DMS79 treated with DMSO at 0.1 percent for 48 hours (cell line): Measurements from ENCODE around the gene LARGE2.
"Not testable (repeated sequence)": the region's sequence is repeated elsewhere in the genome, so short reads cannot be mapped to it uniquely, and the experiment has no call there.

ENCODE experiments used
- DNase-seq: peaks from one replicate; lab custom pipeline; 2025; lab: John Stamatoyannopoulos, UW

The LARGE2 gene

GRCh38 chr11:45895553-45896259 lies 26.8 kb upstream of the LARGE2 start:
- DNase-seq = no peak

- peak; percentile 83 for DNase-seq
Measured at GRCh38 chr11:45896422-45896984, 26.0 kb upstream of the LARGE2 start.

- DNase-seq = no peak
Measured at GRCh38 chr11:45897556-45897955, 24.9 kb upstream of the LARGE2 start.

GRCh38 chr11:45899086-45899447 lies 23.4 kb upstream of the LARGE2 start:
- no peak for DNase-seq

- DNase-seq = peak; percentile 86
Measured at GRCh38 chr11:45899448-45900174, 22.8 kb upstream of the LARGE2 start.

GRCh38 chr11:45900175-45900800 lies 22.2 kb upstream of the LARGE2 start:
- DNase-seq = not testable (repeated sequence)

GRCh38 chr11:45900916-45901617 lies 21.4 kb upstream of the LARGE2 start:
- DNase-seq = no peak

GRCh38 chr11:45901626-45902025 lies 20.8 kb upstream of the LARGE2 start:
- no peak for DNase-seq

- DNase-seq = no peak
Measured at GRCh38 chr11:45902452-45903380, 19.7 kb upstream of the LARGE2 start.

GRCh38 chr11:45904309-45904915 lies 18.0 kb upstream of the LARGE2 start:
- DNase-seq = no peak

GRCh38 chr11:45905095-45905494 lies 17.4 kb upstream of the LARGE2 start:
- DNase-seq = no peak

- DNase-seq = not testable (repeated sequence)
Measured at GRCh38 chr11:45905576-45905975, 16.9 kb upstream of the LARGE2 start.

GRCh38 chr11:45906096-45906682 lies 16.3 kb upstream of the LARGE2 start:
- no peak for DNase-seq

GRCh38 chr11:45906965-45907611 lies 15.4 kb upstream of the LARGE2 start, which contains the start of gene FREY1:
FREY1 (minus strand) TSS chr11:45907271; CDS start chr11:45907245, 26 bp downstream.
- DNase-seq = no peak

GRCh38 chr11:45907911-45908370 lies 14.5 kb upstream of the LARGE2 start:
- no peak for DNase-seq

GRCh38 chr11:45909594-45910475 lies 12.6 kb upstream of the LARGE2 start:
- no peak for DNase-seq

- no peak for DNase-seq
Measured at GRCh38 chr11:45910623-45911022, 11.8 kb upstream of the LARGE2 start.

GRCh38 chr11:45913514-45913913 lies 8.9 kb upstream of the LARGE2 start:
- DNase-seq = no peak
